ENCODE results near the gene ECHS1. TPM values are rescaled to one million over a fixed set of nuclear protein-coding genes. Genes with fewer than 3 reads are reported as not detected.

Gene ECHS1
- total and polyA plus RNA-seq, 9 of the 15 experiments (the other 6 are each of a cell fraction or from before 2014, with no cell fraction given): 16.6 to 100 (median 68.1) TPM

DNA sequence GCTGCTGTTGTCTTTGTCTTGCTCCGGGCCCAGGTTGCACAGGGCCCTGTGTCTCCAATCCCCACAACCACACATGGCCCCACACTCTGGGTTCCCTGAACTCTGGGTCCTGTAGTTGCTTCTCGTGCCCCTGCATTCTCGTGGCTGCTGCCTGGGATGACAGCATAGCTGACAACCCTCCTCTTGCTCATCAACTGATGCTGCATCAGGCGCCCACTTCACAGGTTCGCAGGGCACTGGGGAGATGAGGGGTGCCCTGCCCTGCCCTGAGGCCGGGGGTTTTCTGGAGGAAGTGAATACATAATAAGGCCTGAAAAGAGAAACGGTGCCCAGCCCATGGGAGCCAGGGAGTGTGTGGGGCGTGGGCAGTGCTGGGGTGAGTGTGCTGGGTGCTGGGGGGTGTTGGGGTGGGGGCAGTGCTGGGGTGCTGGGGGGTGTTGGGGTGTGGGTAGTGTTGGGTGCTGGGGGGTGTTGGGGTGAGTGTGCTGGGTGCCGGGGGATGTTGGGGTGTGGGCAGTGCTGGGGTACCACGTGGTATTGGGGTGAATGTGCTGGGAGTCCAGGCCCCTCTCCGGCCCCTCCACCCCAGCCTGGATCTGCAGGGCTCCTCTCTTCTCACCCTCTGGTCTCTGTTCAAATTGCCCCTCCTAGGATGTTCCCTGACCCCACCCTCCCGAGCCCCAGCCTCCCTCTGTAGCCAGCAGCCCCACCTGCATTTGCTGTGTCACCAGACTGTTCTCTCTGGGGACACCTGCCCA lies 18.8 kb upstream of the ECHS1 start:
- ATAC-seq (no peak), DNase-seq (ENCODE audit: extremely low read depth in 1 of 4, low spot score in 3 of 4) (no peak), FAIRE-seq (no peak)
- no peaks in the 10 kb centered on the region for H4K20me1 ChIP-seq (replicated peaks; ENCODE audit: control insufficient read depth, insufficient read depth, low read length)
- no peak overlapping the region for H2AFZ ChIP-seq (ENCODE audit: low read depth, low read length)
- no peak overlapping the region; the same call in 2 of the 3 replicates for H3K27ac ChIP-seq (ENCODE audit: extremely low read depth, low read depth, low read length)
- POLR2A ChIA-PET: no interaction called here
- no peaks in the 10 kb centered on the region for H3K9me3 ChIP-seq (replicated peaks; ENCODE audit: control insufficient read depth, insufficient read depth, low read depth, low read length)
- CTCF ChIA-PET (ENCODE audit: low intra/inter-chr PET ratio): no interaction called here
- no peaks in the 10 kb centered on the region for H3K27me3 ChIP-seq (ENCODE audit: control insufficient read depth in 2 of 2, insufficient read depth in 2 of 2, low read length in 2 of 2)
- H3K36me3 ChIP-seq (ENCODE audit: control insufficient read depth, insufficient read depth, low read length): peaks cover 13% of the 10 kb centered on the region; the same call in 1 of the 3 replicates
- no peaks in the 10 kb centered on the region for H3K9me1 ChIP-seq (ENCODE audit: control insufficient read depth, insufficient read depth, low read length)
- WGBS (ENCODE audit: insufficient coverage, low coverage, missing lambda C conversion rate): 94% methylated on average over 3 of the region's 12 CpGs
- peaks cover 17 to 66% of the 10 kb centered on the region in 2 experiments for H3K4me1 ChIP-seq (replicated peaks in 1 of 2; ENCODE audit: control insufficient read depth in 2 of 2, insufficient read depth in 2 of 2, low read length in 2 of 2)
- no TSS peak for BruUV-seq (replicated peaks)
- H3K9ac ChIP-seq (ENCODE audit: insufficient read depth in 1 of 2, low read depth in 2 of 2, low read length in 2 of 2): peak overlapping the region in 1 of 2 experiments; percentile 74; a peak in 2 of 4 replicates
- H3K4me2 ChIP-seq (ENCODE audit: insufficient read depth, low read length): no peak overlapping the region
- H3K4me3 ChIP-seq: no peak overlapping the region
- in situ Hi-C loops (cut with MboI): no loop called here
- intact Hi-C loops (cut with micrococcal nuclease): loop anchor here (5.0 to 10.0 kb wide), 2 partner anchors 35 to 67 kb away; partner anchors contain the start of gene FUOM
- peaks cover 20% of the 10 kb centered on the region for H3K79me2 ChIP-seq (ENCODE audit: control insufficient read depth, insufficient read depth, low read length)
- TF ChIP-seq RBM14 (IDR thresholded peaks at IDR 0.05; ENCODE audit: borderline replicate concordance, insufficient read depth, low read depth, low read length) (no peak), ZNF436 (CRISPR knock-in tag; IDR thresholded peaks at IDR 0.05) (no peak), ZNF133 (CRISPR knock-in tag; IDR thresholded peaks at IDR 0.05) (no peak), BDP1 (IDR thresholded peaks at IDR 0.05; ENCODE audit: insufficient read depth, insufficient read length) (no peak), ARHGAP35 (IDR thresholded peaks at IDR 0.05; ENCODE audit: partially characterized antibody) (no peak), ZNF232 (CRISPR knock-in tag; IDR thresholded peaks at IDR 0.05) (no peak)
- TF ChIP-seq, protein P1, sequence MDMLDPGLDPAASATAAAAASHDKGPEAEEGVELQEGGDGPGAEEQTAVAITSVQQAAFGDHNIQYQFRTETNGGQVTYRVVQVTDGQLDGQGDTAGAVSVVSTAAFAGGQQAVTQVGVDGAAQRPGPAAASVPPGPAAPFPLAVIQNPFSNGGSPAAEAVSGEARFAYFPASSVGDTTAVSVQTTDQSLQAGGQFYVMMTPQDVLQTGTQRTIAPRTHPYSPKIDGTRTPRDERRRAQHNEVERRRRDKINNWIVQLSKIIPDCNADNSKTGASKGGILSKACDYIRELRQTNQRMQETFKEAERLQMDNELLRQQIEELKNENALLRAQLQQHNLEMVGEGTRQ (CRISPR knock-in tag; IDR thresholded peaks at IDR 0.05): no peak
- TF ChIP-seq, protein P2, sequence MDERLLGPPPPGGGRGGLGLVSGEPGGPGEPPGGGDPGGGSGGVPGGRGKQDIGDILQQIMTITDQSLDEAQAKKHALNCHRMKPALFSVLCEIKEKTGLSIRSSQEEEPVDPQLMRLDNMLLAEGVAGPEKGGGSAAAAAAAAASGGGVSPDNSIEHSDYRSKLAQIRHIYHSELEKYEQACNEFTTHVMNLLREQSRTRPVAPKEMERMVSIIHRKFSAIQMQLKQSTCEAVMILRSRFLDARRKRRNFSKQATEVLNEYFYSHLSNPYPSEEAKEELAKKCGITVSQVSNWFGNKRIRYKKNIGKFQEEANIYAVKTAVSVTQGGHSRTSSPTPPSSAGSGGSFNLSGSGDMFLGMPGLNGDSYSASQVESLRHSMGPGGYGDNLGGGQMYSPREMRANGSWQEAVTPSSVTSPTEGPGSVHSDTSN (CRISPR knock-in tag; IDR thresholded peaks at IDR 0.05; ENCODE audit: low read depth): no peak
- TF ChIP-seq, protein P2 (tag; conservative IDR thresholded peaks at IDR 0.05; ENCODE audit: low read depth): no peak
- TF ChIP-seq, protein P3, sequence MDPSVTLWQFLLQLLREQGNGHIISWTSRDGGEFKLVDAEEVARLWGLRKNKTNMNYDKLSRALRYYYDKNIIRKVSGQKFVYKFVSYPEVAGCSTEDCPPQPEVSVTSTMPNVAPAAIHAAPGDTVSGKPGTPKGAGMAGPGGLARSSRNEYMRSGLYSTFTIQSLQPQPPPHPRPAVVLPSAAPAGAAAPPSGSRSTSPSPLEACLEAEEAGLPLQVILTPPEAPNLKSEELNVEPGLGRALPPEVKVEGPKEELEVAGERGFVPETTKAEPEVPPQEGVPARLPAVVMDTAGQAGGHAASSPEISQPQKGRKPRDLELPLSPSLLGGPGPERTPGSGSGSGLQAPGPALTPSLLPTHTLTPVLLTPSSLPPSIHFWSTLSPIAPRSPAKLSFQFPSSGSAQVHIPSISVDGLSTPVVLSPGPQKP (CRISPR knock-in tag; IDR thresholded peaks at IDR 0.05): no peak
- TF ChIP-seq, protein P4, sequence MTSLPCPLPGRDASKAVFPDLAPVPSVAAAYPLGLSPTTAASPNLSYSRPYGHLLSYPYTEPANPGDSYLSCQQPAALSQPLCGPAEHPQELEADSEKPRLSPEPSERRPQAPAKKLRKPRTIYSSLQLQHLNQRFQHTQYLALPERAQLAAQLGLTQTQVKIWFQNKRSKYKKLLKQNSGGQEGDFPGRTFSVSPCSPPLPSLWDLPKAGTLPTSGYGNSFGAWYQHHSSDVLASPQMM (CRISPR knock-in tag; IDR thresholded peaks at IDR 0.05): no peak
- TF ChIP-seq, protein P5, sequence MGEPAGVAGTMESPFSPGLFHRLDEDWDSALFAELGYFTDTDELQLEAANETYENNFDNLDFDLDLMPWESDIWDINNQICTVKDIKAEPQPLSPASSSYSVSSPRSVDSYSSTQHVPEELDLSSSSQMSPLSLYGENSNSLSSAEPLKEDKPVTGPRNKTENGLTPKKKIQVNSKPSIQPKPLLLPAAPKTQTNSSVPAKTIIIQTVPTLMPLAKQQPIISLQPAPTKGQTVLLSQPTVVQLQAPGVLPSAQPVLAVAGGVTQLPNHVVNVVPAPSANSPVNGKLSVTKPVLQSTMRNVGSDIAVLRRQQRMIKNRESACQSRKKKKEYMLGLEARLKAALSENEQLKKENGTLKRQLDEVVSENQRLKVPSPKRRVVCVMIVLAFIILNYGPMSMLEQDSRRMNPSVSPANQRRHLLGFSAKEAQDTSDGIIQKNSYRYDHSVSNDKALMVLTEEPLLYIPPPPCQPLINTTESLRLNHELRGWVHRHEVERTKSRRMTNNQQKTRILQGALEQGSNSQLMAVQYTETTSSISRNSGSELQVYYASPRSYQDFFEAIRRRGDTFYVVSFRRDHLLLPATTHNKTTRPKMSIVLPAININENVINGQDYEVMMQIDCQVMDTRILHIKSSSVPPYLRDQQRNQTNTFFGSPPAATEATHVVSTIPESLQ (CRISPR knock-in tag; IDR thresholded peaks at IDR 0.05): no peak
- TF ChIP-seq, protein P6, sequence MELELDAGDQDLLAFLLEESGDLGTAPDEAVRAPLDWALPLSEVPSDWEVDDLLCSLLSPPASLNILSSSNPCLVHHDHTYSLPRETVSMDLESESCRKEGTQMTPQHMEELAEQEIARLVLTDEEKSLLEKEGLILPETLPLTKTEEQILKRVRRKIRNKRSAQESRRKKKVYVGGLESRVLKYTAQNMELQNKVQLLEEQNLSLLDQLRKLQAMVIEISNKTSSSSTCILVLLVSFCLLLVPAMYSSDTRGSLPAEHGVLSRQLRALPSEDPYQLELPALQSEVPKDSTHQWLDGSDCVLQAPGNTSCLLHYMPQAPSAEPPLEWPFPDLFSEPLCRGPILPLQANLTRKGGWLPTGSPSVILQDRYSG (tag; conservative IDR thresholded peaks at IDR 0.05; ENCODE audit: low read depth): no peak
